COLO668 (cell line): ENCODE data around the gene MEGF10.
"Not testable (repeated sequence)": the region's sequence is repeated elsewhere in the genome, so short reads cannot be mapped to it uniquely, and the experiment has no call there.

Experiments
- DNase-seq: peaks from one replicate; lab custom pipeline; 2025; ENCODE audit not compliant: unreplicated experiment; lab: John Stamatoyannopoulos, UW

MEGF10 gene

DNA sequence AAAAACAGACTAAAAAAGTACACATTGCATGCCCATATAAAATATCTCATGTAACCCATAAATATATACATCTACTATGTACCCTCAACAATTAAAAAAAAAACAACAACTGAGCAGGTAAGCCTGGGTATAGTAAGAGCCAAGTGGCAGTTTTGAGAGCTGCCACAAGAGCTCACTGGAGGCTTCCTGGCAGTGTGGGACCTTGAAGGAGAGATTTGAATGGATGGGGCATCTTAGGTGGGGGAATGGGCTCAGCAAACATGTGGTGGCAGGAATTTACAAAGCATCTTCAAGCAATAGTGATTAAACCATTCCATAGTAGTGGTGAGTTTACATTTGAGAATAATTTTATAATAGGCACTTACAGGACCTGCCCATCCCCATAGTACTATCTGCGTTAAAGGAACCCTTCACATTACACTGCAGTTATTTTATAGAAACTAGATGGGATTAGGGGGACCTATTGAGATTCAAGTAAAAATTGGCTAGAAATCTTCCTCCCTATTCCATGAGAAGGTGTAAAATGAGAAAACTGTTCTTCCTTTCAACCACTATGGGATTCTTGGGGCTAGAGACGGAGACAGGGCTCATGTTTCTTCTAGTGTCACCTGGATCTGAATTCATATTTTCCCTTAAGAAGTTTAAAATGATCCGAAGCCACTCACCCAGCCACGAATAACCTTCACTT lies 6.9 kb downstream of the MEGF10 start:
- DNase-seq = no peak

GRCh38 chr5:127298036-127298429 lies 7.4 kb downstream of the MEGF10 start:
- no peak for DNase-seq

- no peak for DNase-seq
Observed at GRCh38 chr5:127298656-127299055, 8.1 kb downstream of the MEGF10 start.

DNA sequence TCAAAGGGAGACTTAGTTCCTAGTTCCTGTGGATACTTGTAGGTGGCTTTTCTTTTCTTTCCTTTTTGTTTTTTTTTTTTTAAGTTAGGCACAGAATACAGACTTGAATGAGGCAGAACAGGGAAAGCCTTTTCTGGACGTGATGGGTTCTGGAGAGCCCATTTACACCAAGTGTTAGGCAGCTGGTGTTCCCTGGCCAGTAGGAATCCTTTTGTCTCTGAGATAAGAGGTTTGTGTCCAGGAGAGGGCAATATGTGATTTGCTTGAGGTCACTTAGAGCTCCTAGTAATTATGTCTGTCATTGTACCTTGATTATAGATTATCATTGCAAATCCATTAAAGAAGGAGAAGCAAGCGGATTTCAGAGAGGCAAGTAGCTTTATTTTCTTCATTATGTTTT lies 9.1 kb downstream of the MEGF10 start:
- DNase-seq = no peak

DNA sequence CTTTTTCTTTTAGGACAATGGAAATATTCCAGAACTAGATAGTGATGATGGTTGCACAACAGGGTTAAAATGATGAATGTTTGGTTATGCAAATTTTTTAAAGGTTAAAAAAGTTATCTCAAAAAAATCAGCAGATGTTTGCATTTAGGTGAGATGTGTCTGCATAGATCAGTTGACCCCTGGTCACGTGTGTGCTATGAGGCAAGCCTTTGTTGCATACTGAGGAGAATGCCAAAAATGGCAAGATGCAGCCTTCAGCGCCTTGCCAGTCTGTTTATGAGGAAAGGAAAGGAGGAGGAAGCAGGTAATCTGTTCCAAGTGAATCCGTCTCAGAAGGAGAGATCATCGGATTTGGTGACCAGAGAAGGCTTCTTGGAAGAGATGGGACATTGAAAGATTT lies 11.9 kb downstream of the MEGF10 start:
- DNase-seq = no peak

GRCh38 chr5:127303404-127303803 lies 12.8 kb downstream of the MEGF10 start:
- no peak for DNase-seq

- DNase-seq = no peak
Observed at GRCh38 chr5:127305493-127305892, 14.9 kb downstream of the MEGF10 start.

GRCh38 chr5:127306036-127306435 lies 15.4 kb downstream of the MEGF10 start:
- DNase-seq = no peak

GRCh38 chr5:127306647-127307046 lies 16.1 kb downstream of the MEGF10 start:
- DNase-seq = no peak

- no peak for DNase-seq
Observed at GRCh38 chr5:127307868-127308267, 17.3 kb downstream of the MEGF10 start.

- not testable (repeated sequence) for DNase-seq
Observed at GRCh38 chr5:127308325-127308724, 17.7 kb downstream of the MEGF10 start.

- DNase-seq = no peak
Observed at GRCh38 chr5:127308945-127309344, 18.3 kb downstream of the MEGF10 start.

DNA sequence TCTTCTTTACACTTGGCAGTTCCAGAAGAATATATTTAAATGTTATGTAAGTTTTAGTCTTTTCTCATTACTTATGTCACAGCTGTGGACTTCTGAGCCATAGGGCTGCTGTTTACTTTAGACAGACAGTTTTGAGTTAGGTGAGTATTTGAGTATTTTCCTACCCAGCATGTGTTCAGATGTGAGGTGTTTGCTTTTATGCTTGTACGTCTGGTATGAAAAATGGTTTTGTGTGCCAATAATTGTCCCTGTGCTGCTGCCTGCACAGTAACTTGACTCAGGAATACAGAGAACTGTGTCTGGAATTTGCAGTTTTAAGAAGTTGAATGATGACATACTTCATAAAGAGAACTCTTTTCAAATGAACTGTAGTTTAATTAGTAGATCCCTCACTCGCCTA lies 20.8 kb downstream of the MEGF10 start:
- DNase-seq = no peak

DNA sequence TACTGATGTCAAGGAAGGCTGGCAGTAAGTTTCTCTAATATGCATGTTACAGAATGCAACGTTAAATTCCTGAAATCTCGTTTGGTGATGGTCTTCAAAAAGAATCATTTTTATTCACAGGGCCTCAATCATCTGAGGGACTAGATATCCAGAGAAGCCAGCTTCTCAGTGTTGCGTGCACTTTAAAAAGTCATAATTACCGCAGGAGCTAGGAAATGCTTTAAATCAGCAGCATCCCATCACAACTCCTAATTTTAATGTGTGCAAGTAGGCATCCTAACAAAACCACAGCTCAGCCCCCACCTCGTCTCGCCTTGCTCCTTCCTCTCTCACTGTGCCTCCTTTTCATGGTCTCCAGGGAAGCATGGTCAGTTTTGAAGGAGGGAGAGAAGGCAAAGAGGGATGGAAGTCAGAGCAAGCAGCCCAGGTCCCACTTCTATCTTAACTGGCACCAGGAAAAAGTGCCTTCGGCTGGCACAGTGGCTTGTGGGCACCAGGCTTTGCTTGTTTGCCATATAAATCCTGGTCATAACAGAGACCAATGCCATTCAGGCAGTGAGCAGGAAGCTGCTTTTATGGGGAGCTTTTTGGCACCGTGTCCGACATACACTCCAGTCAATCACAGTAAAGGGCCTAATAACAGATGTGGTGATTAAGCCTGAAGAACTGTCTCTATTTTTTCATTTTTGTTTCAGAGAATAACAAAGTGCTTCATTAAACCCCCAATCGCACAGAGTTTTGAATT lies 21.4 kb downstream of the MEGF10 start:
- no peak for DNase-seq

DNA sequence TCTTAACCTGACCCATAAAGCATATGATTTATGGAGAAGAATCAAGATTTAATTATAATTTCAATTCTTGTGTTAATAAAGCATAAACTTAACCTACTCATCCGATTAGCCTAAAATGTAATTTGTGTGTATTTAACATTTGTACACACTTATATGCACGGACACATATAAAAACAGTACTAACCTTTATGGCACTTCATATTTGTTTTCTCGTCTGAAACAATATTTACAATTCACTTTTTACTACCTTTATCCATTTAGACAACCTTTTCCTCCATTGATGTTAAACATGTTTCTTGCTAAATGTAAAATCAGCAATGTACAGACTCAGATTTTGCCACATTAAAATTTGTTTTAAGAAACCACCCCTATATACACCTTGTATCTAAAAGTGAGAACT lies 22.8 kb downstream of the MEGF10 start:
- DNase-seq = no peak

- peak; percentile 51 for DNase-seq
Observed at GRCh38 chr5:127313847-127314473, 23.4 kb downstream of the MEGF10 start.

GRCh38 chr5:127316011-127316410 lies 25.4 kb downstream of the MEGF10 start:
- no peak for DNase-seq

- DNase-seq = not testable (repeated sequence)
Observed at GRCh38 chr5:127317385-127317784, 26.8 kb downstream of the MEGF10 start.

DNA sequence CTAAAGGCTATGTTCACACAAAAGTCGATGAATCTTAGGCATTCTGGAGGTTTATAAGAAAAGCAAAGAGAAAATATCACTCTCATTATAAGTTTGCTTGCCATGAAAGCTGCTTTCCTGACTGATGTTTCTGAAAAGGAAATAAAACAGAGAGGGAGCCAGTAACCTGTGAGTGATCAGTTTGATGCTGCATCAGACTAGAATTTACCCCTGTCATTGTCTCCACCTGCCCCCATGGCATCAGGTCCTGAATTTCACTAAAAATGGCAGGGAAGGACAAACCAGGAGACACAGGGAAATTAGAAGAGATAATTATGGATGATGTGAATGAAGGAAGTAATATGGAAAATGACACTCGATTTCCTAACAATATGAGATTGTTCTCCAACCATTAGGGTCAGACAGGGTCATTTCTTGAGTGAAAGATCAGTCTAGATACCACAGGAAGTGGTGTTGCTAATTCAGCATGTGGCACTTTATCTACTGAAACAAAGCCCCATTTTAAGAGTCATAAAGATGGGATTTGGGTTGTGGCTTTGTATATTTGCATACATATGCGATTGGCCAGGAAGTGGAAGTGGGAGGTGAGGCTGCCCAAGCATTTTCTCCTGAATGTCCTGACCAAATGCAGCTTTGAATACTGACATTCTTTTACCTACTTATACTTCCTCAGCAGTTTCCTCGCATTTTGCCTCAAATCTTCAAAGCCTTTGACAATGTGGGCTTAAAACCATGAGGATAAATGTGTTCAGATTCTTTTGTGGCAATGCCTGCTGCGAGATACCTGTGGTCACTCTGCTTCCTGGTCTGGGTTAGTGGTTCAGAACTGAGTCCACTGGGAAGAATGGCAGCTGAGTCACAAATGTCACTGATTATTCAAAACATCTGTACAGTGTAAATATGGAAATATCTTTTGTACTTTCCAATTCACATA lies 29.7 kb downstream of the MEGF10 start:
- no peak for DNase-seq

DNA sequence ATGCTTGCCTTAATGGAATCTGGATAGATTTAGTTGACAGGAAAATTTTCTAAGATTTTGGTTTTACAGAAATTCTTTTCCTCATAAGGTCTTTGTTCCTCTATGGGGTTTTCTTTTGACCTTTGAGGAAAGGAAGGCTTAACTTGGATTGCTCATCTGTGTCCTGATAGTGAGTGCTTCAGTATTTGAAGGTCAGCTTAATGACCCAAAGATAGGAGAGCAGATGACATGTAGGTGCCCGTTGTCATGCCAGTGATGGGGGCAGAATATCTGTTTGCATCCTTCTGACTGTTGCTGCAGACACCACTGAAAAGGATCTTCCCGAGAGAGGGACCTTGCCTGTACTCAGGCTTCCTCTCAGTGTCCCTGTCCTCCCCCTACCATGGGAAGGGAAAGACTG lies 30.9 kb downstream of the MEGF10 start:
- DNase-seq = no peak

DNA sequence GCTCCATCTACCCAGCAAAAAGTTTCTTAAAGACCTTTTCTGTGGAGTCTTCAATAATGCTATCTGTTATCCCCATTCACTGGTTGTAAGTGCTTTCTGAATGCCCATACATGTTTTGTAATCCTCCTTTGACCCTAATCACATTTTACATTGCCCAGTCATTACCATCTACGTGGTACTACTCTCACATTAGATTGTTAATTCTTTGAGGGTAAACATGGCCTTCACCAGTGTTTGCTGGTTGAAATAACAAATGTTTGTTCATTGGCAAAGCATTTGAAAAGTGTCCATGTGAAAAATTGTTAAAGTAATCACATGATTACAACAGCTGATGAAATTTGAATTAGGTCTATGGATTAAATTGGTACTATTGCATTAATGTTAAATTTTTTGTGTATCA lies 31.8 kb downstream of the MEGF10 start:
- DNase-seq = no peak
